ENCODE measurements around the gene WWC2.
"Not testable (repeated sequence)": the region's sequence is repeated elsewhere in the genome, so short reads cannot be mapped to it uniquely, and the experiment has no call there.

The WWC2 gene

DNA sequence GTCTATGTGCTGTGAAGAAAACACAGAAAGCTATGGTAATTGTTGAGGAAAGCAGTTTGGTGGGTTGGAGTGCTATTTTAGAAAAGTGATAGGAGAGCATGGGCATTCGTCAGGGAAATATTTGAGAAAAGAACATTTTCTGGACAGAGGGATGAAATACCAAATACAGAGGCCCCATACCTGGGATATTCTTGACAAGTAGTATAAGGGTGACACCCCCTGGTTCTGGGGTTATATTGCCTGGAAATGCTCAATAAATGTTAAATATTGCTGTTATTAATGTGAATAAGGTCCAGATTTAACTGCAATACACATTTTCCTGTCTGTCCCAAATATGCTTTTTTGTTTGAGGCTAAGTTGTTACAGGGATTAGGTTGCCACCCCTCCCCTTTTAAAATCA is 42.9 kb downstream of the WWC2 start:
- TF ChIP-seq GATA1 (IDR thresholded peaks at IDR 0.05; ENCODE audit: low read depth, low read length) (no peak), POLR2A (IDR thresholded peaks at IDR 0.05; ENCODE audit: low read length) (no peak)
- DNase-seq = peak in 1 of 2 experiments; percentile 15

DNA sequence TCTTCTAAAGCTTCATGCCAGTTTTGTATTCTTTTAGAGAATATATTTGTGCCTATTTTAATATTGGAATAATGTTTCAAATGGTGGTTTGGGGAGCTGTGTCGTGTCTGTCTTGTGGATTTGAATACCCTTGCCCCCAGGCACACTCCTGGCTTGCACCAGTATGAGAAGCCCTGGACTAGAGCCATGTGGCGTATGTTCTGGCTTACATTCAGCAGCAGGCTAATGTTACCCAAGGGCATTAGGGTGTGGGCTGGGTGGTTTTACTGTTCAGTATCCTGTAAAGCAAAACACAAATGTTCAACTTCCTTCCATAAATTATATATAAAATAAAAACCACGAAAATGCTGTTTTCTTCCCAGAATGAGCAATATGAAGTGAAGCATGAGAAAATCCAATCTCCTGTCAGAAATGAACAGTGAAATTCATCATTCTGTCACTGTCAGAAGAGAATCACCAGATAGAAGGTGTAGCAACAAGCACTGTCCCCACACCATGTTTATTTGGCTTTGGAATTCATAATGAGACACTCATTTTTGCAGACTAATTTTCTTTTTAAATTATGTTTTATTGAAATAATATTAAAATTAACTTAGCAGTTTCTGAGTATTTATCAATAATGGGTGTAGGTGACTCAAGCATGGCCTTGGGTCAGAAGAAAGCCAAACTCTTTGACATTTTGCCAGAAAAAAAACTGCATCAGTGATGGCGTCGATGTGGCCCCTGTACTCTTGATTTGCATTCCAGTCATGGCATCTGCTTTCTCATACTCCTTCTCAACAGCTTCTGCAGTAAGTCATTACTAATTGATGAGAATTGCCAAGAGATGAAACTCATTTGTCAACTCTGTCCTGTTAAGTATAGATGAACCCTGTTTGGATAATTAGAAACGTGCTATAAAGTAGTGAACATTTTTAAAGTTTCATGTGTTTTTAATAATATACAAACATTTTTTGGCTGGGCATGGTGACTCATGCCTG is 43.8 kb downstream of the WWC2 start:
- DNase-seq = peak; percentile 8 to 12
- no peak for TF ChIP-seq GATA1 (IDR thresholded peaks at IDR 0.05; ENCODE audit: low read depth, low read length)
- no peak for TF ChIP-seq POLR2A (IDR thresholded peaks at IDR 0.05; ENCODE audit: low read length)

DNA sequence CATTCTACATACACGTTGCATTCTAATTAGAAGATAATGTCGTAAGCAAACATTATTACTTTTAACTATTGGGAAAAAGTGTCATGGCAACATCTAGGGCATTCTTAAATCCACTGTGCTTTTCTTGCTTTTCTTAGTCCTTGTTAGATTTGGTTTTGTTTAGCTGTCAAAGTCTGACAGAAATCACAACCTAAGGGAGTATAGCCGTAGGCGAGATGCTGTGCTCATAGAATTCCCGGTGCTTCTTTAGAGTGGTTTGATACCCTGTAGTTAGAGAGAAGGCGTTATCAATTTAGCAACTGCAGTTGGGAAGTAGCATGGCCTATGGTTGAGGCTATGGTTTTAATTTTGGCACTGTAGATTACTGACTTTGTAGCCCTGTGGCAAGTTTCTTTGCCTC is 45.7 kb downstream of the WWC2 start:
- TF ChIP-seq POLR2A (IDR thresholded peaks at IDR 0.05; ENCODE audit: low read length) = no peak
- no peak for TF ChIP-seq GATA1 (IDR thresholded peaks at IDR 0.05; ENCODE audit: low read depth, low read length)
- no peak for DNase-seq

DNA sequence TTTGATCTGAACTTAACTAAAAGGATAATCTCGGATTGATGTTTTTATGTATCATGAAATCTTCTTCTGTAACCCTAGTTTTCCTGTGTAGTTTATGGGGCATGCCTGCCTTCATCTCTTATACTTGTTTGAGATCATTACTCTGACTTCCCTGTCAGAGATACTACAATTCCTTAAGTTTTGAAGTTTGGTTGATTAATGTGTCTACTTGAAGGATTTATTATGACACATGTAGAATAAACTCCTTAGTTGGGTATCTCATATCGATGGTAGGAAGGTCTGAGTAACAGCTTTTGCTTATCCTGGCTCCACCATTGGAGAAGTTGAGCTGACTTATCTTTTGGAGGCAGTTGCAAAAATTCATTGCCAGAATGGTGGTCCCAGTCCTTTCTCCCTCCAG is 46.7 kb downstream of the WWC2 start:
- no peak for DNase-seq
- TF ChIP-seq POLR2A (IDR thresholded peaks at IDR 0.05; ENCODE audit: low read length) = no peak
- TF ChIP-seq GATA1 (IDR thresholded peaks at IDR 0.05; ENCODE audit: low read depth, low read length) = no peak

DNA sequence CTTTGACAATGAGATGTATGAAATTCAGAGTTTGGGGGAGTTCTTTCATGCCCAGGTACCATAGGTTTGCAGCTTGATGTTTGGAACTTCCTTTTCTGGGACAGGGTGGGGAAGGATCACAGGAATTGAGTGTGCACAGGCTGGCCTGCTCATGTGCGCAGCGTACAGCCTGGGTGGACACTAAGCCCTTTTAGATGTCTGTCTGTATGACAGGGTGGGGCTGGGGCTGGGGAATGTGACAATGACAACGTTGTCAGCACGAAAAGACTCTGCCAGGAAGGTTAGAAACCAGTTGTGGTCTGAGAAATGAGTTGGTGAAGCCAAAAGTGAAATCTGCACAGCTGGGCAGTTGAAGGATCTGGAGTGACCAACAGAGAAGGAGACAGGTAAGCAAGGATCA is 47.4 kb downstream of the WWC2 start:
- no peak for DNase-seq
- TF ChIP-seq GATA1 (IDR thresholded peaks at IDR 0.05; ENCODE audit: low read depth, low read length) (no peak), POLR2A (IDR thresholded peaks at IDR 0.05; ENCODE audit: low read length) (no peak)

DNA sequence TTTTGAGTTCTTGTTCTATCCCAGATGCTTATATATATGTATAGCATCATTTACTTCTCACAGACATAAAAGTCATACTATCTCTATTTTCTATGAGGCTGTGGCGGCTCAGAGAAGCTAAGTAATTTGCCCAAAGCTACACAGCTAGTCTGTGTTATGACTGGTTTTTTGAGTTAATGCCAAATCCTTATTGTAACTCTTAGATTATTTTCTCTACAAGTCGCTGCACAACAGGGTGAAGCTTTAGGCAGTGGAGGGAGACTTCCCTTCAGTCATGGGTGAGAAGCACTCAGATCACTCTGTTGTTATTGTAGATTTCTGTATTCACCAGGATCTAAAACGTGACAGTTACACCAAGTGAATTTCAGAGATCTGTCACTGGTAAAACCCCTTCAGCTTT is 48.1 kb downstream of the WWC2 start:
- no peak for DNase-seq
- no peak for TF ChIP-seq GATA1 (IDR thresholded peaks at IDR 0.05; ENCODE audit: low read depth, low read length)

DNA sequence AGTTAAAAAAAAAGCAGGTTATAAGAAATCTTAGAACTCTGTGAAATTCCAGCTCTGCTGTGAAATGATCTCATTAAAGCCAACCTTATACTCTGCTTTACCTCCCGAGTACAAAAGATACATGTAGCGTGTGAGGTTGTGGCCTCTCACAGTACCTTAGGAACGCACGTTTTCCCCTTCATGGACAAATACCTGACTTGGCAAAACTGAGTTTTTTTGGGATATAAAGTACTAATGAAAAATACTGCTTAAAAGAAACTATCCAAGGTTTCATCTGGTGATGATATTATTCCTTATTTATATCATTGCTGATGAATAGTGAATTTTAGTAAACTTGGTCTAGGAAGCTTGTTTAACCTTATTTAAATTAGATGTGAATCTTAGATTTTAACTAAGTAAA is 48.9 kb downstream of the WWC2 start:
- TF ChIP-seq POLR2A (IDR thresholded peaks at IDR 0.05; ENCODE audit: low read length) = no peak
- no peak for TF ChIP-seq GATA1 (IDR thresholded peaks at IDR 0.05; ENCODE audit: low read depth, low read length)

DNA sequence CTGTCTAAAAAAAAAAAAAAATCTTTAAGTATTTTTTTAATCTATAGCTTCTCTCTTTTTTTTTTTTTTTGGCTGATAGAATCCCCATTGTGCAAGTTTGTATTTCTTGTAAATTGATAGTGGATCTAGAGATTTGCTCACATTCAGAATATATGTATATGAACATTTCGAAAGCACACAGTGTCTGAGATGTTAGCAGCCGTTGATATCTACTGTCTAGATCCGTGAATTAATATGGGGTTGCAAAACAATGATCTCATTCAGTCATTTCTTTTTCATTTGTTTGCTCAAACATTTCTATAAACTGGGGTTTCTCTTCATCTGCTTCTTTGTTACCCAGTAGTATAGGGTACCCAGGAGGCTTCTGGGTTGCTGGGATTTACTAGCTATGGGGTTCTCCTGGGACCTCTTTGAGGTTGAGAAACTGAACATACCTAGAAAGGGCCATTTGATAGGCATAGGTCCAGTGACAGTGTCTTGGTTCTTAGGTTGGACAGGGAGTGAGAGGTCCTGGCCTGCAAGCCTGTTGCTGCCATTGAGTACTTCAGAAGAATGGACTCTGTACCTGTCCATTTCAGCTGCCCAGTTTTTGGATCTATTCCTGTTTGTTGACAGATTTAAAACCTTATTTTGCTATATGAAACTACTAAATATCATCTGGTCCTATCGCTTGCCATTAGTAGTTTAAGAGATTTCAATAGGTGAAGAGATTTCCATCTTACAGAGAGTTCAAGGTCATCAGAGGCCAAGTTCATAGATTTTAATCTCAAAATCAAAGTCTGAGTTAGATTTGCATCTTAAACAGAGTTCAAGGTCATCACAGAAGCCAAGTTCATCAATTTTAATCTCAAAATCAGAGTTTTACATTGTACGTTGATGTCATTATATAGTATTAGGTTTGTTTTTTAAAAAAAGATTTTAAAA is 50.8 kb downstream of the WWC2 start:
- no peak for DNase-seq
- TF ChIP-seq GATA1 (IDR thresholded peaks at IDR 0.05; ENCODE audit: low read depth, low read length) (no peak), POLR2A (IDR thresholded peaks at IDR 0.05; ENCODE audit: low read length) (no peak)

More for the DNA sequence above, 48.9 kb downstream of the WWC2 start:
- no peak for DNase-seq

DNA sequence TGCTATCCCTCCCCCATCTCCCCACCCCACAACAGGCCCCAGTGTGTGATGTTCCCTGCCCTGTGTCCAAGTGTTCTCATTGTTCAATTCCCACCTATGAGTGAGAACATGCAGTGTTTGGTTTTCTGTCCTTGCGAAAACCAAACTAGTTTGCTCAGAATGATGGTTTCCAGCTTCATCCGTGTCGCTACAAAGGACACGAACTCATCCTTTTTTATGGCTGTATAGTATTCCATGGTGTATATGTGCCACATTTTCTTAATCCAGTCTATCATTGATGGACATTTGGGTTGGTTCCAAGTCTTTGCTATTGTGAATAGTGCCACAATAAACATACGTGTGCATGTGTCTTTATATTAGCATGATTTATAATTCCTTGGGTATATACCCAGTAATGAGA is 51.6 kb downstream of the WWC2 start:
- not testable (repeated sequence) for DNase-seq

DNA sequence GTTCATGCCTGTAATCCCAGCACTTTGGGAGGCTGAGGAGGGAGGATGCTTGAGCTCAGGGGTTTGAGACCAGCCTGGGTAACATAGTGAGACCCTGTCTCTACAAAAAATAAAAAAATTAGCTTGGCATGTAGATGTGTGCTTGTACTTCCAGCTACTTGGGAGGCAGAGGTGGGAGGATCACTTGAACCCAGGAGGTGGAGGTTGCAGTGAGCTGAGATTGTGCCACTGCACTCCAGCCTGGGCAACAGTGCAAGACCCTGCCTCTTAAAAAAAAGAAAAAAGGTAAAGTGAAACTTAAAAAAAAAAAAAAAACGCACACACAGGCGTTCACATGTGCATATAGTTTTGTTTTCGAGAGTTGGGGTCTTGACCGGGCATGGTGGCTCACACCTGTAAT is 53.2 kb downstream of the WWC2 start:
- not testable (repeated sequence) for DNase-seq

DNA sequence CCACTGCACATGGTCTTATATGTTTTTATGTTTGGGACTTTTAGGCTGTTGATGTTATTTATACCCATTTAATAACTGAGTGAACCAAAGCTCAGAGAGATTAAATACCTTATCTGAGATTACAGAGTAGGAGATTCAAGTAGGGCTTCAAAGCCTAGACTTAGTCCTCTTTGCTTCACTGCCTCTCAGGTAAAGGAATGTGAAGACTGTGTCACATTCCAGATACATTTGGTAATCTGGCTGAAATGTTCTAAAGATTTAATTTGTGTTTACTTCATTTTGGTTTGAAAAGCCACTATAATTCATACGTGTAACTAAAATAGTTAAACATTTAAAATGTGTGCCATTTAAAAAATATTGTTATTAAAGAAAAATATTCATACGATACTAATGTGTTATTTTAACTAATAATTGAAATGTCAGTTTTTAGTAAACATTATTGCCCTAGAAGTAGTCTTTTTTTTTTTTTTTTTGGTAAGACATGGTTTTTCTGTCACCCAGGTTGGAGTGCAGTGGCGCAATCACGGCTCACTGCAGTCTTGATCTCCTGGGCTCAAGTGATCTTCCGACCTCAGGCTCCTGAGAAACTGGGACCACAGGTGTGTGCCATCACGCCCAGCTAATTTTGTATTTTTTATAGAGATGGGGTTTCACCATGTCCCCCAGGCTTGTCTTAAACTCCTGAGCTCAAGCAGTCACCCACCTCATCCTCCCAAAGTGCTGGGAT is 54.3 kb downstream of the WWC2 start:
- no peak for DNase-seq
- TF ChIP-seq GATA1 (IDR thresholded peaks at IDR 0.05; ENCODE audit: low read depth, low read length) (no peak), POLR2A (IDR thresholded peaks at IDR 0.05; ENCODE audit: low read length) (no peak)

DNA sequence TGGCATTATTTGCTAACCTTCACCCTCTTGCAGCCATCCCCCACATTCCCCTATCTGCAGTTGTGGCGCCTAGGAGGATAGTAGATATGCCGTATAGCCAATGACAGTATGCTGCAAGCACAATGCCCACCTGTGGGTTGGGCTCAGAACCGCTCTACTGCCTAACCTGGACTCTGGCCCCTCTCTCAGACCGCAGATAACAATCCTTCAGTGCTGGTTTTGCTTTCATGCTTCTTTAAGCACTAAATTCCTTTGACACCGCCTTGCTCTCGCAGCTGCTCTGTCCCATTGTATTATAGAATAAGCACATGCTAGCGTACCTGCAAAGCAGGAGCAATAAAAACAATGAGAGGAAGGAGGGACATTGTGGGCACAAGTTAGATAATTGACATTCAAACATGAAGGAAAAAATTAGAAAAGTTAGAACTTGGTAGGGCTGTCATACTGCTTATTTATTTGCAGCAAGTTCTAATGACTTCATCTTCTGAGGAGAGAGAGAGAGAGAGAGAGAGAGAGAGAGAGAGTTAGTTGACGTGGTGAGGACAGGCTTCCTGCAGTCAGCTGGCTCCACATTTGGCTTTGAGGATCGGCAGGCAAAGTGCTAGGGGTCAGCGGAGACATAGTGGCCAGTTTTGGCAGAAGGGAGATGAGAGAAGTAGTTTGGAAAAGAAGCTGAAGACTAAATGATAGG is 55.8 kb downstream of the WWC2 start:
- no peak for TF ChIP-seq GATA1 (IDR thresholded peaks at IDR 0.05; ENCODE audit: low read depth, low read length)
- DNase-seq = no peak

DNA sequence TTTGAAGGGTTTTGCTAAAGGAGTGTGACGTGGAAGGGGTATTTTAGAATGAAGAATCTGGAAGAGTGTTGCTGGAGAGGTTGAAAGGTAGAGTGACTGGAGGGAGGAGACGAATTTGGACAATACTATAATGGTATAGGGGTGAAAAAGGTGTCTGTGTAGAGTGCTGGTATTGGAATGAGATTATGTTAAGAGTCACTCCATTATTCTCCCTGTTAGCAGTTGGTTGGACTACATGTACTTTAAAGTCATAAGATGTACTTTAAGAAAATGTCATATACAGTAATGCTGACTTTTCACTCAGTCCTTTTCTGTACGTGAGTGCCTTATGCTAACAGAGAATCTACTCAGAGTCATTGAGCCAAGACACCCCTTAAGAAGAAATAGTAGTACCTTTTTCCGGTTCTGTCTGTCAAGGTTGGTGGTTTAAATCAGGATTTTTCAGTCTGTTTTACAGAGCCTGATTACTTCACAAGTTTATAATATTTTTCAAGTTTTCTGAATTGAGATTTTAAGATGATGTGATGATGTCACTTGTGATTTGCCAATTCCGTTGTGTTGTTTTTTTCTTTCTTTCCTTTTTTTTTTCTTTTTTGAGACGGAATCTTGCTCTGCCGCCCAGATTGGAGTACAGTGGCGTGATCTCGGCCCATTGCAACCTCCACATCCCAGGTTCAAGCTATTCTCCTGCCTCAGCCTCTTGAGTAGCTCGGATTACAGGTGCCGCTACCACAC is 56.6 kb downstream of the WWC2 start:
- no peak for TF ChIP-seq POLR2A (IDR thresholded peaks at IDR 0.05; ENCODE audit: low read length)
- no peak for DNase-seq

Data from erythroblast (primary cell).